ENCODE data around the gene NR5A1.

Gene NR5A1

GRCh38 chr9:124498499-124499146 is 8.6 kb downstream of the NR5A1 start:
- no peak for DNase-seq (ENCODE audit: low spot score)

GRCh38 chr9:124498040-124498439 is 9.2 kb downstream of the NR5A1 start:
- no peak for DNase-seq (ENCODE audit: low spot score)

GRCh38 chr9:124497441-124497840 is 9.8 kb downstream of the NR5A1 start:
- no peak for DNase-seq (ENCODE audit: low spot score)

GRCh38 chr9:124496463-124496862 is 10.7 kb downstream of the NR5A1 start:
- no peak for DNase-seq (ENCODE audit: low spot score)

GRCh38 chr9:124496075-124496449 is 11.1 kb downstream of the NR5A1 start:
- no peak for DNase-seq (ENCODE audit: low spot score)

GRCh38 chr9:124495126-124496074 is 11.8 kb downstream of the NR5A1 start:
- no peak for DNase-seq (ENCODE audit: low spot score)

- DNase-seq (ENCODE audit: low spot score), result no peak
Measured at GRCh38 chr9:124493794-124494479, 13.3 kb downstream of the NR5A1 start.

GRCh38 chr9:124493218-124493617 is 14.0 kb downstream of the NR5A1 start:
- no peak for DNase-seq (ENCODE audit: low spot score)

GRCh38 chr9:124492818-124493217 is 14.4 kb downstream of the NR5A1 start:
- DNase-seq (ENCODE audit: low spot score), result no peak

GRCh38 chr9:124491049-124491975 is 15.9 kb downstream of the NR5A1 start:
- DNase-seq (ENCODE audit: low spot score), result no peak

GRCh38 chr9:124490004-124490403 is 17.2 kb downstream of the NR5A1 start:
- no peak for DNase-seq (ENCODE audit: low spot score)

GRCh38 chr9:124489222-124489621 is 18.0 kb downstream of the NR5A1 start:
- no peak for DNase-seq (ENCODE audit: low spot score)

- no peak for DNase-seq (ENCODE audit: low spot score)
Measured at GRCh38 chr9:124488641-124489210, 18.5 kb downstream of the NR5A1 start.

GRCh38 chr9:124487260-124488182 is 19.7 kb downstream of the NR5A1 start:
- DNase-seq (ENCODE audit: low spot score), result no peak

- DNase-seq (ENCODE audit: low spot score), result no peak
Measured at GRCh38 chr9:124486778-124487259, 20.4 kb downstream of the NR5A1 start.

GRCh38 chr9:124485936-124486335 is 21.3 kb downstream of the NR5A1 start:
- DNase-seq (ENCODE audit: low spot score), result no peak

GRCh38 chr9:124485201-124485600 is 22.0 kb downstream of the NR5A1 start:
- DNase-seq (ENCODE audit: low spot score), result no peak

- no peak for DNase-seq (ENCODE audit: low spot score)
Measured at GRCh38 chr9:124483481-124483880, 23.7 kb downstream of the NR5A1 start.

GRCh38 chr9:124482431-124483031 is 24.7 kb downstream of the NR5A1 start:
- DNase-seq (ENCODE audit: low spot score), result peak; percentile 20

- DNase-seq (ENCODE audit: low spot score), result no peak
Measured at GRCh38 chr9:124481115-124481514, 26.1 kb downstream of the NR5A1 start.
